Measurements from ENCODE around the gene EPS8L1.
A peak's percentile ranks its signal among the peaks of the same experiment; 100 is the strongest.

The EPS8L1 gene

DNA sequence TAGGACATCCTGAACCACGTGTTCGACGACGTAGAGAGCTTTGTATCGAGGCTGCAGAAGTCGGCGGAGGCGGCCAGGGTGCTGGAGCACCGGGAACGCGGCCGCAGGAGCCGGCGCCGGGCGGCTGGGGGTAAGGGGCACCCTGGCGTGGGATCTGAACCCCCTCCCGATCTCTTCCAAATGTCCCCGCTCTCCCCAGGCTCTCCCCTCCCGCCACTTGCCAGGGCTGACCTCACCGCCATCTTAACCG is 6.0 kb downstream of the EPS8L1 start:
- no peak for DNase-seq

DNA sequence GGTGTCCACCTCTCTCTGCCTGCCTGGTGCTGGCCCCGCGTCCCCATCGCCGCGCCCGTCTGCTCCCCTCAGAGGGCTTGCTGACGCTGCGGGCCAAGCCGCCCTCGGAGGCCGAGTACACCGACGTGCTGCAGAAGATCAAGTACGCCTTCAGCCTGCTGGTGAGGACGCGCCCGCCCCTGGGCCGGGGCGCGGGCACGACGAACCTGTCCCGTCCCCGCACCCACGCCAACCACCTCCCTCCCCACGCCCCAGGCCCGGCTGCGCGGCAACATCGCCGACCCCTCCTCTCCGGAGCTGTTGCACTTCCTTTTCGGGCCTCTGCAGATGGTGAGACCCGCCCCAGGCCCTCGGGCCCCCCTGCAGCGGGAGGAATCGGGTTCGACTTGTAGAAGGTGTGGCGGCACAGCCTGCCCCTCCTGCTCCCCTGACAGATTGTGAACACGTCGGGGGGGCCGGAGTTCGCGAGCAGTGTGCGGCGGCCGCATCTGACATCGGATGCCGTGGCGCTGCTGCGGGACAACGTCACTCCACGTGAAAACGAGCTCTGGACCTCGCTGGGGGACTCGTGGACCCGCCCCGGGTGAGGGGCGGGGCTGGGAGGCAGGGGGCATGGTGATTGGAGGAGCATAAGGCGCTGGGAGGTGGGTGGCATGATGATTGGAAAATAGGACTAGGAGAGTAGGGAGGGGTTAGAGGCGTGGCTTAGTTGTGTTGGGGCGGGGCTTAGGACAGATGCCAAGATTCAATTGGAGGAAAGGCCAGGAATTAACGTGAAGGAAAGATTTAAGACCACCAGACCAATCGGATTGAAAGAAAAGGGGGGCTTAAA is 6.6 kb downstream of the EPS8L1 start:
- no peak for DNase-seq

DNA sequence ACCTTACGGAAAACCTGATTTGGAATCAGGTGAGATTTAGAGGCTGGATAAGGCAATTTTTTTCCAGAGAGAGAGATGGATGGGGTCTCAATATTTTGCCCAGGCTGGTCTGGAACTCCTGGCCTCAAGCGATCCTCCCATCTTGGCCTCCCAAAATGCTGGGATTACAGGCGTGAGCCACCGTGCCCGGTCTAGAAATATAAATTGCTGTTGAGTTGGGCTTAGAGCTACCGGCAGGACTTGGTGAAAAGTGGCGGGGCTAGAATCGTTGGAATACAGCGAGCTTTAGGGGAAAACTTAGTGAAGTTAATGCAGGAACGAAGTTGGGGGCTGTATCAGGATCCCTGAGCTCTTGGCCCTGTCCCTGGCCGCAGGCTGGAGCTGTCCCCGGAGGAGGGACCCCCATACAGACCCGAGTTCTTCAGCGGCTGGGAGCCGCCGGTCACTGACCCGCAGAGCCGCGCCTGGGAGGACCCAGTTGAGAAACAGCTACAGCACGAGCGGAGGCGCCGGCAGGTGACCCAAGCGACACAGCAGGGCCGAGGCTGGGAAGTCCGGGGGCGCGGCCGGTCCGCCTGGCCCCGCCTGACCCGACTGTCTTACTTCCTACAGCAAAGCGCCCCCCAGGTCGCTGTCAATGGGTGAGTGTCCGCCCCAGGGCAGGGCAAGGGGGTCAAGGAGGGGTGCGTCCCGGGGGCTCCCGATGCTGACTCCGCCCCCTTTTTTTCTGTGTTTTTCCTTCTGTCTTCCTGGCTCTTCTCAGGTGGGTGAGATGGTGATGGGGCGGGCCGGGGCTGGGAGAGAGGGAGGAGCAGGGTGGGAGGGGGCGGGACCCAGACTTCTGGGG is 7.6 kb downstream of the EPS8L1 start:
- no peak for DNase-seq

DNA sequence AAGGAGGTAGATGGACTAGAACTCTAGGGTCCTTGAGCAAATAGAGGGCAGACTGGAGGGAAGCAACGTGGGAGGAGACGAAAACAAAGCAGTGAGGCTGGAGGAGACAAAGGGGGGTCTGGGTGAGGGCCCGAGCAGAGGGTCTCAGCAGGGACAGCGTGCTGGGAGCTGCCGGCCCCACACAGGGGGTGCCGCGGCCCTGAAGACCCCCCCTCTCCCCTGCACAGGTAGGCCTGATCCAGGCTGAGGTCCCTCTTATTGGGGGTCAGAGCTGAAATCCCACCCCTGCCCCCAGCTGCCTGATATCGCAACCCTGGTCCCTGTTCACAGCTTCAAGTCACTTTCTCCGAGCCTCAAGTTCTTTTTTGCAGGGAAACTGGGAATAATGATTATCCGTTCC is 8.7 kb downstream of the EPS8L1 start:
- no peak for DNase-seq

DNA sequence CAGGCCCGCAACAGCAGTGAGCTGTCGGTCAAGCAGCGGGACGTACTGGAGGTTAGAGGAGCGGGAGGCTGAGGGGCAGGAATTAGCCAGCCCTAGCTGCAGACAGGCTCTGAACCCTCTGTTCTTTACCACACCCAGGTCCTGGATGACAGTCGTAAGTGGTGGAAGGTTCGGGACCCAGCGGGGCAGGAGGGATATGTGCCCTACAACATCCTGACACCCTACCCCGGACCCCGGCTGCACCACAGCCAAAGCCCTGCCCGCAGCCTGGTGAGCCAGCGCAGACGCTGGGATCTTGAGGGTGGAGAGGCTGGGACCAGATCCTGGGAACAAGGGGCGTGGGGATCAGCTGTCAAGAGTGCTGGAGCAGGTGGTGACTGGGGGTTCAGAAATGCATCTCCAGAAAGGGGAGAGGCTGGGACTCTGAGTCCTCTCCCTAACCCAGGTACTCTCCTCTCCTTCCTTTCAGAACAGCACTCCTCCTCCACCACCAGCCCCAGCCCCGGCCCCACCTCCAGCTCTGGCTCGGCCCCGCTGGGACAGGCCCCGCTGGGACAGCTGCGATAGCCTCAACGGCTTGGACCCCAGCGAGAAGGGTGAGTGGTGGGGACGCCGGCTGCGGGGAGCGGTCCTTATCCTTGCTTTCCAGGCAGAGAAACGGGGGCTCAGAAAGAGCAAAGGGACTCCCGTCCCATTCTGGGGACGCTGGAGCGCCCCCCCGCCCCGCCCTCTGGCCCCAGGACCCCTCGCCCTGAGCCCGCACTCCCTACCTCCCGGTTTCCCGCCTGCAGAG is 10.4 kb downstream of the EPS8L1 start:
- DNase-seq, result no peak

DNA sequence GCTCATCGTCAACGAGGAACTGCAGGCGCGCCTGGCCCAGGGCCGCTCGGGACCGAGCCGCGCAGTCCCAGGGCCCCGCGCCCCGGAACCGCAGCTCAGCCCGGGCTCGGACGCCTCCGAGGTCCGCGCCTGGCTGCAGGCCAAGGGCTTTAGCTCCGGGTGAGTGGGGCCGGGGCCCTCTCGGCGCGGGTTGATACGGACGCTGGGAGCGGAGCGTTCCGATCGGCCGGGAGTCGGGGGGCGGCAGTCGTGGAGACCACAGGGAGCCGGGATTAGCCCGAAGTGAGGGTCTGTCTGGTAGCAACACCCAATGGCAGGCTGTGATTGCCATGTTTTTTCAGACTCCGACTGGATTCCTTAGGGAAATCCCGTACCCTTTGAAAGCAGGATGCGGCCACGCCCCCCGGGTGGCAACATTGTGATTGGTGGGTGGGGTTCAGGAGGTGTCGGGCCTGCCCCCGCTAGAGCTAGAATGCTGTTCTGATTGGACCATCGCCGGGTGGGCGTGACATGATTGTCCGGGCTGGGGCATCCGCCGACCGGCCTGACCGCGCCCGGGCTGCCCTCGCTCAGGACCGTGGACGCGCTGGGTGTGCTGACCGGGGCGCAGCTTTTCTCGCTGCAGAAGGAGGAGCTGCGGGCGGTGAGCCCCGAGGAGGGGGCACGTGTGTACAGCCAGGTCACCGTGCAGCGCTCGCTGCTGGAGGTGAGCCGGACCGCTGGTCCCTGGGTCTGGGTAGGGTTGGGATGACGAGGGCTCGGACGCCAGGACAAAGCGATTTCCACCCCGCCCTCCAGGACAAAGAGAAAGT is 11.3 kb downstream of the EPS8L1 start:
- peak; percentile 83 for DNase-seq

DNA sequence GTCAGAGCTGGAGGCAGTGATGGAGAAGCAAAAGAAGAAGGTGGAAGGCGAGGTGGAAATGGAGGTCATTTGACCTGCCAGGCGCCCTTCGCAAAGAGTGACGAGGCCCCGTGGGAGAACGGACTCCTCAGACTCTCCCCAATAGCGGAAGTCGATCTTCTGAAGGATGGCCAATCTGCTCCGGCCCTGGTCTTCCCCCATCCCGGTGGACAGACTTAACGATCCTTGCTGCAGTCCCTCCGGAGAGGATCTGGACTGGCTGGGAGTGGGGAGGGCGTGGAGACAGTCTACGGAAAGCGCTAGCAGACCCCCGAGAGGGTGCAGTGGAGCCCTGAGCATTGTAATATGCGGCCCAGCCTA is 11.9 kb downstream of the EPS8L1 start:
- DNase-seq, result no peak

DNA sequence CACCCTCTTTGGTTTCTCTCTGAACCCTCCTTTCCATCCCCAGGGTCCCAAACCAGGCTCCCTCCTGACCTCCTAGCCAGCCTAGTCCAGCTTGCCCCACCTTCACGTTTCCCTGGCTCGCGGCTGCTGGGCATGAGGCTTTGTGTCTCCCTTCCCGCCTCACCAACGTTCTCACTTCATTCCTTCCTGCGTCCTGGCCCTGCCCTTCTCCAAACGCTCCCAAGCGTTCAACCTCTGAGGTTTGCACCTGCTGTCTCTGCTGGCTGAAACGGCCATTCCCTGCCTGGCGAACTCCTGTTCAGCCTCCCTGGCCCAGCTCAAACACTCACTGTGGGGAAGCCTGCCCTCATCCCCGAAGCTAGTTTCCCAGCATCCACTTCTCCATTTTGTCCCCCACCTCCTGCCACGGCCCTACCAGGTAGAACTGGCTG is 12.4 kb downstream of the EPS8L1 start:
- no peak for DNase-seq

DNA sequence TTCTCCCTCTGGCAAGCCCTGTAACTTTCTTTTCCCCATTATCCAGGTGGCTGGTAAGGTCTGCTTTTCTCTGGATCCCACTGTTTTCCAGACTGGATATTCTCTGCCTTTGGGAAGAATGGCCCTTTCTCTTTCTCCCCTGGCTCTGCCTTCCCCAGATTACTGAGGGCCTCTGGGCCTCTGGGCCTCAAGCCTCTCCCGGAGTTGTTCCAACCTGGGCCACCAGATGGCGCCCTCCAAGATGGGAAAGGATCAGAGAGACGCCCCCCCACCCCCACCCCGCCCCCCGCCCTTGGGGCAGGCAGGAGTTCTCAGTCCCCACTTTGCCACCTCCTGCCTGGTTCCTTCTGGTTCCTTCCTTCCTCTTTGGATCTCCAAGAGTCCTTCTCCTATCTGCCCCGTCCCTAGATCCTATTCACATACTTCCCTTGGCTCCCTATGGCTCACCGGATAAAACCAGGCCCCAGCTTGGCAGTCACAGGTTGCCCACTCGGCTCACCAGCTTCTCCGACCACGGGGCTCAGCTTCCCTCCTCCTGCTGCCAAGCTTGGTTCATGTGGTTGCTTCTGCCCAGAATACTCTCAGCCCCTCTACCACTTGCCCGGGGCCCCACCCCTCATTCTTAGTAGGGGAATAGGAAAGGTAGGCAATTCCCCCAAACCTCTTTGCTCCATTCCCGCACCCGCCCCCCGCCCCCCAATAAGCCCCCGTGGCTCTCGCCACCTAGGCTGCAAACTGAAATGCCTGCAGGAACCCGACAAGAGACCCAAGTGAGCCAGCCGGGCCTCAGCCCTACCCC is 13.1 kb downstream of the EPS8L1 start:
- DNase-seq, result peak; percentile 37

DNA sequence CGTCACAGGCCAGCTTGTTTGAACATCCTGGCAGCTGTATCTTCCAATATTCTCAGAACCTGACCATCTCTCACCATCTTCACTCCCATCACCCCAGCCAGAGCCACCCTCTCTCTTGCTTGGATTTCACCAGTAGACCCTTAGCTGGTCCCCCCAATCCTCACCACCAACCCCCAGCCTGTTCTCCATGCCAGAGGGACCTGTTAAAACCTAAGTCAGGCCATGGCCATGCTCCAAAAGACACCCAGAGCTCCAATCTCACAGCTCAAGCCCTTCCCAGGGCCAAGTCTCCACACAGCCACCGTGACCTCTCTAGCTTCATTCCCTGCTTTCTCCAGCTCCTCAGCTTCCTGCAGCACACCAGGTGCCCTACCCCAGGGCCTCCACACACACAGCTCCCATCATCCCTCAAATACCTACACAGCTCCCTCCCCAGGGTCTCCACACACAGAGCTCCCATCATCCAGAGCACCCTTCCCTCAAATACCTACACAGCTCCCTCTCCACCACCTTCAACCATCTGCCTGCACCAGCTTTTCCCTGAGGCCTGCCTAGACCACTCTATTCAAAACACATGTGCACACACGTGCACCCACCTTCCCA is 13.8 kb downstream of the EPS8L1 start:
- no peak for DNase-seq

DNA sequence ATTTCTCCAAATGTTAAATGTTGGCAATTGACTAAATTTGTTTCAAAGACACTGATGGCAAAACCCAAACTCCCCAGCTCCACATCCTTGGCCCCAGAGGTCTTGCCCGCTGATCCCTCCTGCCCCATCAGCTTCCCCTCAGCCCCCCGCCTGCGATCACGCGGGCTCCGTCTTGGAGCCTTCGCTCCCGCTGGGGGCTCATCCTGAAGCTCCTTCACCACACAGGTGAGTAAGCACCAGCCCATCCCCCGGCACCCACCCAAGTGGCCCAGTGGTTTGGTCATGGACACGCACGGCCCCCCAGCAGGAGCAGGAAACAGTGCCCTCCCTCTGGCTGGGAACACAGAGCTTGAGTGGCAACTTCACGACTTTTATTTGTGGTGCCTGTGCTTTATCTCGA is 14.9 kb downstream of the EPS8L1 start:
- no peak for DNase-seq

DNA sequence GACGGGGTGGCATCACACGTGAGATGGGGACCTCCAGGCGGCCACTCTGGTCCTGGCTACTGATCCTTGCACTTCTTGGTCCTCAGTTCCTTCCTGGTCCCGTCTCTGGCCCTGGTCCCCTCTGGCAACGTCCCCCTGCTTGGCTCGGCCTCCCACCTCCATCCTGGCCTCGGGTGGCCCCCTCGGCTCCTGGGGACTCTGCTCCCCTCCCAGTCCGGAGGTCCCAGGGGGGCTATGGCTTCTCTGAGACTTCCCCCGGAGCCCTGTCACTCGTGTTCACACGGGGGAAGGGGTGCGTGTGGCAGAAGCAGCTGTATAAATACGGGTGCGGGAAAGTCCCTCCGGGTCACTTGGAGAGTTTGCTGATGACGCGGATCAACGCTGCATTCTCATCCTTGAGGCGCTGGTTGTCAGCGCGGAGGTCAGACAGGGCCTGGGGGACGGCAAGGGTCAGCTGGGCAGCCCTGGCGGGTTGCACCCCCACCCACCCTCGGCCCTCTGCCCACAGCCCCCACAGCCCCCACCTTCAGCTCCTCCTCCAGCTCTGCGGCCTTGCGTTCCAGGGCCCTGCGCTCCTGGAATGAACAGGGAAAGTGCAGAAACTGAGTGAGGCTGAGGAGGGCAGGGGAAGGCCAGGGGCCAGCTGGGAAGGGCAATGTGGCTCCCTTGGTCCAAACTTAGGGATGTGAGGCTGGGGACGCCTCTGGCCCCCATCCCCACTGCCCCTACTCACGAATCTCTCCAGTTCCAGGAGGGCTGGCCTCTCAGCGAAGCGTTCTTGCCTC is 15.6 kb downstream of the EPS8L1 start:
- no peak for DNase-seq

DNA sequence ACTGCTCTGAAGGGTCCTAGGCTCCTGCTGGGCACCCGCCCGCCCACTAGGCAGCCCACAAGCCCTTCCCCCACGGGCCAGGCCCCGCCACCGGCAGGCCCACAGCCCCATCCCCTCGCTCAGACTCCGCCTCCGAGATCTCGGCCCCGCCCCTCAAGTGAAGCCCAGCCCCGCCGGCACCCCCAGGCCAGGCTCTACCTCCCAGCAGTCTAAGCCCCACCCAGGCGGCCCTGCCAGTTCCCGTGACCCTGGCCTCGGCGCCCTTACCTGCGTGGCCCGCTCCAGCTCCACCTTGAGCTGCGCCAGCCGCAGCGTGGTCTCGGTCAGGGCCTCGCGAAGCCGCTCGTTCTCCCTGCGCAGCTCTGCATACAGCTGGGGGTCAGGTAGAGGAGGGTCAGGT is 16.3 kb downstream of the EPS8L1 start:
- DNase-seq, result no peak

DNA sequence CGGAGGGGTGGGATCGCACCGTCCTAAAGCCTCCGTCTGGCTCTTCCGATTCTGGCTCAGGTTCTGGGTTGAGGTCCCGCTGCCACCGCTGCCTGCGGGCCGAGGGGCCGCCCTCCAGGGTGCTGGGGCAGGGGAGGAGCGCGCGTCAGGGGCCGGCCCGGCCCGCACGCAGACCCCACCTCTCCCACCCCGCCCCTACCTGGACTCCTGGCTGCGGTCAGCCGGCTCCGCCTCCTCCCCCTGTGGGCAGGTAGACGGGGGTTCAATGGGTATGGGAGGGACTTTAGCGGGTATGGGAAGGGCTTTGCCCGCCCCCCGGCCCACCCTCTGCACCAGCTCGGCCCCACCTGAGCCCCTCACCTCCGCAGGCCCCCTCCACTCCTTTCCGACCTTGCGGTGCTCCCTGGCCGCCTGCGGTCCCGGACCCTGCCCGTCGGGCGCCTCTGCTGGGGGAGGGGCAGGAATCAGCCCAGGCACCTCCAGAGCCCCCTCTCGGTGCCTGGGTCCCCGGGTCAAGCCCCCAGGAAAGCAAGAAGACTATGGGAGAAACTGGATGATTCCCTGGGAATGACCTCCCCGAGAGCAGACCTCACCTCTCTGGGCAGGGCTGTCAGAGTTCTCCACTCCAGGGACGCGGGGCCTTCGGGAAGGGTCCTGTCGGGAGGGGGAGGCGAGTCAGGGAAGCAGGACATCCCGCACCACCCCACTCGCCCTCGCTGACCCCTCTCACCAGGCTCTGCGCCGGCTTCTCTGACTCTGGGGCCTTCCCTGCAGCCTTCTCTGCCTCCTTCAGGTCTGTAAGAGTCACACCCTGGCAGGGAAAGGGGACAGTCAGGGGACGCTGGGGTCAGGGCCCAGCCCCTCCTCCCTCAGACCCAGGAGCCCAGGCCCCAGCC is 17.0 kb downstream of the EPS8L1 start:
- no peak for DNase-seq

DNA sequence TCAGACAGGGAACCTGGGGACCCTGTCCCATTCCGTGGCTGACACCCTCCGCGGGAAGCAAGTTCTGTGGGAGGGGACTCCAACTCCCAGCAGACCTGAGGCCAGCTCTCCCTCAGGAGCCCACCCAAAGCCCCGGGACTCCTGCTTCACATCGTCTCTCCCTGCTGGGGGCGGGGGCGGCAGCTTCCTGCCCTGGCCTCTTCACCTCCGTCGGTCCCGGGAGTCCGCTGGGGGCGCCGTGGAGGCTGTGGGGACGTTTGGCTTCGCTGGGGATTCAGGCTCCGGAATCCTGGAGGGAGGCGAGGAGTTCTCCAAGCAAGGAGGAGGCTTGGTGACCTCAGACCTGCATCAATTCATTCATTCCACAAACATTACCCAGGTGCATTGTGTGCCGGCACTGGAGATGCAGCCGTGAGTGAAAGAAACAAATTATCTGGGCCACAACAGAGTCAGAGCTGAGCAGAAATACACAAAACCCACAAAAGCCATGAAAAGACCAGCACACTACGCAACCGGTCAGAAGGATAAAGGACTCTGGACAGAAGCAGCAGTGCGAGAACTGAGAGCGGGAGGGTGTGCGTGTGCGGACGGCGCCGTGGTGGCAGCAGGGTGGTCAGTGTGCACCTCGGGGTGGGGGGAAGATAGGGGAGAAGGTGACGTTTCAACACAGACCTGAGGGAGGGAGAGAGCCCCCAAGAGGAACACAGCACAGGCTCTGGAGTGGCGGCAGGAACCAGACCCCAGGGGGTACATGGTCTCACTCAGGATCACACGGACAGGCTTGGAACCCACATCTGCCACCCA is 19.0 kb downstream of the EPS8L1 start:
- no peak for DNase-seq

DNA sequence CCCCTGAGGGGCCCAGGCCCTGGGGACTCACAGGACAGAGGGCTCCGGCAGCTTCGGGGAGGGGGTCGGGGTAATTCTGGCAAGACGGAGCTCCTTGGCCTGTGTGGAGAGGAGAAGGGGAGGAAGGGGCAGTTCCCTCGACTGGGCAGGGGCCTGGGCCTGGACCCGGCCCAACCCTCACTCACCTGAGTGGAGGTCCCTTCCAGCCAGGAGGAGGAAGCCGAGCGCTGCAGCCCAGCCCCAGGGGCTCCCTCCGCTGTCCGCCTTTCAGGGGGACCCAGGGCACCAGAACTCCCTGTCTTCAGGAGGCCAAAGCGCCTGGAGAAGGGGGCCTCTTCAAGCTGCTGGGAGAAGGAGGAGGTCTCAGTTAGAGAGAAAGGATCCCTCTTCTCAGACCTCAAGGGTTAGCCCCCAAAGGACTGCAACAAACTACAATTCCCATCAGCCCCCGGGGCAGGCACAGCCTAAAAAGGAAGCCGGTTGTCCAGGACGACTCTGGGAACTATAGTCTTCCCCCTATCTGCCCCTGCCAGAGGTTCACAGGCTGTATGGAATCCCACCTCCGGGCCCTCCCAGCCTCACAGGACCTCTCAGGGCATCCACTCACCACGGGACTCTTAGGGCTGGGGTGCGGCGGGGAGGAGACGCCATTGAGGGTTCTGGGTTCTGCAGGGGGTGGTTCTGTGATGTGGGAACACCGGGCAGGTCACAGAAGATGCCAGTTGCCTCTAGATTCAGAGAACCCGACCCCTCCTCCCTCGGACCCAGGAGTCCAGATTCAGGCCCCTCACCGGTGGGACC is 19.8 kb downstream of the EPS8L1 start:
- DNase-seq, result no peak

DNA sequence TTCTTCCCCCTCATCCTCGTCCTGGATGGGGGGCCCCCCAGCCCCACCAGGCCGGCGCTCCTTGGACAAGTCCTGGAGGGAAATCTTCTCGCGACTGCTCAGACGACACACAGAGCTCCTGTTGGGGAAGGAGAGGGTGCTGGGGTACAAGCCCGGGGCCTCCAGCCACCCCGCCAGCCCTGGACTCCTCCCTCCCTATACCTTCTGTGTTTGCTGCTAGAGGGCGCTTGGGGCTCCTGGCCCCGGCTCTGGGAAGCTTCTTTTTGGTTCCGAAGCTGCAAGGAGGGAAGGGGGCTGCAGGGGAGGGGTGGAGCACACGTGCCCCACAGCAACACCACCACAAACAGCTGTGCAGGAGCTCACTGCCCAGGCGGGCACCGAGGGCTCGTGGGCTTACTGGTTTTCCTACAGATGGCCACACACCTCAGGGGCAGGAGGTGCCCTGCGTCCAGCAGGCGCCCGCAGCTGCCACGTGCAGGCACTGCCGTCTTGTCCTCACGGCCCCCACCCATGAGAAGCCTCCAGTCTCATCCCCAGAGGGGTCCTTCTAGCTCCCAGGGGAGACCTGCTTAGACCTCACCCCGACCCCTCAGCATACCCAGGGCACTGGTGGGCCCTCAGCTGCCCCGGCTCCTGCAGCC is 20.5 kb downstream of the EPS8L1 start:
- DNase-seq, result no peak
